Hematopoietic multipotent progenitor cell treated with erythropoietin and hydrocortisone succinate and interleukin-3 and kit ligand, for 15 days (in vitro differentiated cells): ENCODE measurements around the gene PZP.

Experiments
- DNase-seq: peaks from one replicate; pipeline ENCODE4 v3.0.0-alpha.2; 2015; ENCODE audit warnings: low spot score

PZP gene

GRCh38 chr12:9123781-9124382, 84.3 kb downstream of the PZP start:
- DNase-seq, result no peak

GRCh38 chr12:9122091-9122609, 86.0 kb downstream of the PZP start:
- DNase-seq, result no peak

DNA sequence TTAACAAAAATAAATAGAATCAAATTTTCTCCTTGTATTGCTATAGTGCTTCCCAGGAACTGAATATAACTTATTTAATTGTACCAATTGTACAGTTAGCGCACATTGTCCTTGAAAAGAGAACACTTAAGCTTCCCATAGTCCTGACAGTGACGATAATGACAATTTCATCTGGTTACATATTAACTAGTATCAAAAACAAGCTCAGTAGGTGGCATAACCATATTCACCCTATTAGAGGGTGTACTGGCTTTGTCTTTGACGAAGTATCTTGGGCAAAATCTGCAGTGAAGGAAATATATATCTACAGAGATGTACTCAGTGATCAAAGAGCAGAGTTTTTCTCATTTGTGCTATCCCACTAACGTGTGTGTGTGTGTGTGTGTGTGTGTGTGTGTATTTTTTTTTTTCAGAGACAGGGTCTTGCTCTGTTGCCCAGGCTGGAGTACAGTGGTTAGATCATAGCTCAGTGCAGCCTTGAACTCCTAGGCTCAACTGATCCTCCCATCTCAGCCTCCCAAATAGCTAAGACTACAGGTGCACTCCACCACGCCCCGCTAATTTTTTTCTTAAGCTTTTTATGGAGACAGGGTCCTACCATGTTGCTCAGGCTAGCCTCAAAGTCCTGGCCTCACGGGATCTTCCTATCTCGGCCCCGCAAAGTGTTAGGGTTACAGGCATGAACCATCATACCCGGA, 87.6 kb downstream of the PZP start:
- DNase-seq, result no peak

DNA sequence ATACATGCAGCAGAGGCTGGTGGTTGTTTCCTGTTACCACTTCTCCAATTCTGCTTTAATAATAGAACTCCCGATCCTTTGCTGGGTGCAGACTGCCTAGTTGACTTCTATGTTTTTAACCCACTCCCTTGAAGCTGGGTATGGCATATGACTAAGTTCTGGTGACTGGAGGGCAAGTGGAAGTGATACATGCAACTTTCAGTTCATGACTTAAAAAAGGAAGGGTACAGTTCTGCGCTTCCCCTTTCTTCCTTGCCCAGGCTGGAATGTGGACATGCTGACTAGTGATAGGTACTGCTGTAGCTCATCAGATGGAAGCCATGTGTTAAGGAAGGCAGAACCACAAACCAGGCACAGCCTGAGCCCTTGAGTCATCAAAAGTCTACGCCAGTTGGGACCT, 90.0 kb downstream of the PZP start:
- no peak for DNase-seq

GRCh38 chr12:9115731-9116559, 92.2 kb downstream of the PZP start, which contains the start of gene A2M:
Gene A2M (minus strand): TSS chr12:9115919. CDS start chr12:9115849, 70 bp downstream.
- no peak for DNase-seq

DNA sequence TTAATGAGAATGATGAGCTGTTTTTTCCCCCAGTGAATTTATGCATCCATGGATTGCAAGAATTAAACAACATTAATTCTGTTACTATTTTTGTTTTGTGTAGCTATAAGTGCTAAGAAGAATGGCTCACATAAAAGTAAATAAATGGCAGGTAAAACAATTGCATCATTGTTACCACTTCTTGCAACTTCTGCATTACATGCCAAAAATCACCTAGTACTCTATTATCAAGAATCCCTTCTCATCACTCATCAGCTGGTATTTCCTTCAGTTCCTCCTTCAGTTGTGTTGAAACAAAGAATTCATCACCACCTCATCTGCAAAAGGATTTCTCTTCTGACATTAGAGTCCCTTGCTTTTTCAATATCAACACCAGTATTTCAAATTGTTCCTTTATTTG, 93.2 kb downstream of the PZP start:
- DNase-seq, result no peak

- DNase-seq, result no peak
Measured at GRCh38 chr12:9113987-9114309, 94.2 kb downstream of the PZP start.

GRCh38 chr12:9113296-9113986, 94.8 kb downstream of the PZP start:
- no peak for DNase-seq

DNA sequence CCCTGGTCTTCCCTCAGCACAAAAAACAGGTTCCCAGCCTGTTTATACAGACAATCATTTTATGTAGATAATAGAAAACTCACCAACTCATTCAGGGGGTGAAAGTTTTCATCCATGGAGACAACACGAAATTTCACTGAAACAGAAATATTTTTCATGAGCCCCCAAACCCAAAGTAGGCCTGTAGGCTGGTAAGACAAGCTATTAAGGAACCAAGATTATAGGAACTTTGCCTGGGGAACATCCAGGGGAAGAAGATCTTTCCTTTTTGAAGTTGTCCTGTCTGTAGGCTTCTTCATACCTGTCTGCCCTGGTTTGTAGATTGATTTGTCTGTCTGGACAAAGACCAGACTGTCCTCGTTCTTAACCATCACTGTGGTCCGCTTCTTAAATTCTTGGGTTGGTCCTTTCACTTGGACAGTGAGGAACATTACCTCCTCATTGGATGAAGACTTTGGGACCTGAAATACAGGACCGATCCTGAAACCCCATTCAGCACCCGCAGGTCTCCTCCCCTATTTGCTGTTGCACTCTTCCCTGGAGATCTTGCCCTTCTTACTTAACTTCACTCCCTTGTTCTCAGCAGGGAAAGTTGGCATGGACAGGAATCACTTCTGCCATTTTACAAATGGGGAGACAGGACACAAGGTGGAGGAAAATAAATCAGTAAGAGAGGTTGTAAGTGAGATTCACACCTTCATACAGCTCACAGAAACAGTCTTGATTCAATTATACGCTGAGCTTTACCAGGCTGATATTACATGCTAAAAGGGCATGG, 95.9 kb downstream of the PZP start:
- DNase-seq, result no peak

GRCh38 chr12:9111525-9111924, 96.7 kb downstream of the PZP start:
- no peak for DNase-seq

DNA sequence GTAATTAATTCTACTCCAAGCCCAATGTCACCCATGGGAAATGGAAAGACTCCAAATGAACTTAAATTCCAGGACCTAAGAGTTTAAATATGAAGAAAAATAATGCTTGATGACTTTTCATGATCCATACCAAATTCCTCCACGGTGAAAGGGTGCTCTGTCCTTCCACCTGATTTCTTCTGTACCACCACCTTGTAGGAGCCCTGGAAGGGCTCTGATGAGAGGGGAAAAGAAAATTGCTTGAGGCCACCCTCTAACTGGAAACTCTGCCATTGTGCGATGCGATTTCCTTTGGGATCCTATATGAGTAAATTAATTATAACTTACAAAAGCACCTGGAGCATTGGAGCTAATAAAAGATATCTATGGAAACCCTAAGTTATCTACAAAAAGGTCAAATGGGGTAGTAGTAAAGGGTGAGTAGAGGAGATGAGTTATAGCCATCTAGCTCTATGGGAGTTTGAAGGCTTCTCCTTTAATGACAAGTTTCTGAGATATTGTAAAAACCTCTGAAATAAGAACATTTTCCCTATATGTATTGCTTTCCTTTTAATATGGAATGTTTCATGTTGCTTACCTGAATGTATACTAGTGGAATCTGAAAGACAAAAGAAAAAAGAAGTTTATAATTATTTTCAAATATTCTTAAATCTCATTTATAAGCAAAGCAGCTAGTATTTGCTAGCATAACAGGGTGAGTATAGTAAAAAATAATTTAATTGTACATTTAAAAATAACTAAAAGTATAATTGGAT, 98.3 kb downstream of the PZP start:
- no peak for DNase-seq

- DNase-seq, result no peak
Measured at GRCh38 chr12:9109213-9109522, 99.0 kb downstream of the PZP start.

DNA sequence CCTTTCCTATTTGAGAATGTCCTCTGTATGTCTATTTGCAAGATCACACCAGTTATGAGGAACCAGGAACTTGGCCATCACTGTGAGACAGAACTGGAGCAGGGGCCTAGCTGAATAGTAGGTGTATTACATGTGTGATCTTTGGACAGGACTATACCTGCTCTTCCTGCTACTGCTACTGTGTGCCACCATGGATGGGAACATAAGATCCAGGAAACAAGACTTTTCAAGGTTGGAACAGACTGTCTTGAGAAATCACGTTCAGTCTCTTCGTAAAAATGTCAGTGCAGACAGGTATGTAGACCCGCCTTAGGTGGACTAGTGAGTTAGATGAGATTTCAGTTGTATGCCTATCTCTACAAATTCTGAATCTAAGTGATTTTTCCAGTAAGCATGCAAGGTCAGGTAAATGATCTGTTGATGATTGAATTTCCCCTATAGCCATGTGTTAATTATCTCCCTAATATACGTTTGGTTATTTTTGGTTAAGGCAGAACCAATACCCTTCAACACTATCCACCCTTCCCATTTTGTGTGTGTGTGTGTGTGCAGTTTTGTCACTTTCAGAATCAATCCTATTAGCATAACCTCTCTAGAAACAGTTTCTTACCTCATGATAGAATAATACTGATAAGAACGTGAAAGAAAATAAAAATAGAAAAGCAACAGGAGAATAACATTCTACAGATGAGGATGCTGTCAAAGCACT, 99.5 kb downstream of the PZP start:
- no peak for DNase-seq

DNA sequence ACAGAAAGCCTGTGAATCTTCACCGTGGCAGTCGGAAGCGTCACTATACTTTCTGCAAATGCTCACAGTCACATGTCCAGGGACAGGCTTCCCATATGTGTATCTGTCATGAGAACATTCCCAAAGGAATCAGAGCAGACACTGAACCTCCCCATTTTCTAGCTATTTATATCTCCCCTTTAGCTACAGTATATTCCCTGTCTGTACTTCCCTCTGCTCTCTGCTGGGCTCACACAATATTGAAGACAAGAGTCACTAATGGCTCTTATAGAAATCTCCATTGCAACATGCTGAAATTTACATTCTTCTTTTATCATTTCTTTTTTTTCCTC, 100.7 kb downstream of the PZP start:
- no peak for DNase-seq

DNA sequence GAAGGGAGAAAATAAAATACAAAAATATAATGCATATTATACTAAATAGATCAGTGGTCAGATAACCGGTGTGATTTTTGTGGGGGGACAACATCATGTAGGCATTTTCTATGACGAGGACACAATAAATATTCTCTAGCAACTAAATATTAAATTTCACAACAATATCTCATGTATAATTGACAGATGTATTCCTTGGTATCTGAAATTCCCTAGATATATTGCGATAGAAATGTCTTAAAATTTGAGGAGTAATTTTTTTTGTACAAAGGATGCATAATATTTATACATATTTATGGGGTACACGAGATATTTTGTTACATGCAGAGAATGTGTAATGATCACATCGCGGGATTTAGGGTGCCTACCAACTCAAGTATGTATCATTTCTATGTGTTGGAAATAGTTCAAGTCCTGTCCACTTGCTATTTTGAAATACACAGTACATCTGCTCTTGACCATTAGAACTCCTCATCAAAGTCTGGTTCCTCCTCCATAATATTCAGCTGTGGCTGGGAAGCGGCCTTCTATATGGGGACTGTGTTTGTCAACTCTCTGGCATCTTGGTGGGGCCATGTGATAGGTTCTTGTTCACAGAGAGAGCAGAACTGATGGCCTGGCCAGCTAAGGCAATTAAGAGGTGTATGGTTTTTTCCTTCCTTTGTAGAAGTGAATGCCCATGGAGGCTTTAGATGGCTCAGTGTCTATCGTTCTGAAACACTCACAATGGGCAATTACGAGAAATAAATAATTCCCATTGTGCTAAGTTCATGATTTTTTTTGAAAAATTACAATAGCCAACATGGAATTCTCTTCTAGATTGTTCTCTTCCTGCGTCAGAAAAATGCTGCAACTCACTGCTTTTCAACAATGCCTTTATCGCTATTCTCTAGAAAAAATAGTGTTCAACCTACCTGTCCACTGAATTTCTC, 101.3 kb downstream of the PZP start:
- no peak for DNase-seq

- no peak for DNase-seq
Measured at GRCh38 chr12:9106067-9106466, 102.1 kb downstream of the PZP start.

- no peak for DNase-seq
Measured at GRCh38 chr12:9104767-9105423, 103.3 kb downstream of the PZP start.

- DNase-seq, result no peak
Measured at GRCh38 chr12:9104087-9104486, 104.1 kb downstream of the PZP start.
